ENCODE data around the gene GPRC5A.

DNA sequence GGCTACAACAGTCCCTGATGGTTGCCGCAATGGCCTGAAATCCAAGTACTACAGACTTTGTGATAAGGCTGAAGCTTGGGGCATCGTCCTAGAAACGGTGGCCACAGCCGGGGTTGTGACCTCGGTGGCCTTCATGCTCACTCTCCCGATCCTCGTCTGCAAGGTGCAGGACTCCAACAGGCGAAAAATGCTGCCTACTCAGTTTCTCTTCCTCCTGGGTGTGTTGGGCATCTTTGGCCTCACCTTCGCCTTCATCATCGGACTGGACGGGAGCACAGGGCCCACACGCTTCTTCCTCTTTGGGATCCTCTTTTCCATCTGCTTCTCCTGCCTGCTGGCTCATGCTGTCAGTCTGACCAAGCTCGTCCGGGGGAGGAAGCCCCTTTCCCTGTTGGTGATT, 16.9 kb downstream of the GPRC5A start:
- TF ChIP-seq, protein P1, sequence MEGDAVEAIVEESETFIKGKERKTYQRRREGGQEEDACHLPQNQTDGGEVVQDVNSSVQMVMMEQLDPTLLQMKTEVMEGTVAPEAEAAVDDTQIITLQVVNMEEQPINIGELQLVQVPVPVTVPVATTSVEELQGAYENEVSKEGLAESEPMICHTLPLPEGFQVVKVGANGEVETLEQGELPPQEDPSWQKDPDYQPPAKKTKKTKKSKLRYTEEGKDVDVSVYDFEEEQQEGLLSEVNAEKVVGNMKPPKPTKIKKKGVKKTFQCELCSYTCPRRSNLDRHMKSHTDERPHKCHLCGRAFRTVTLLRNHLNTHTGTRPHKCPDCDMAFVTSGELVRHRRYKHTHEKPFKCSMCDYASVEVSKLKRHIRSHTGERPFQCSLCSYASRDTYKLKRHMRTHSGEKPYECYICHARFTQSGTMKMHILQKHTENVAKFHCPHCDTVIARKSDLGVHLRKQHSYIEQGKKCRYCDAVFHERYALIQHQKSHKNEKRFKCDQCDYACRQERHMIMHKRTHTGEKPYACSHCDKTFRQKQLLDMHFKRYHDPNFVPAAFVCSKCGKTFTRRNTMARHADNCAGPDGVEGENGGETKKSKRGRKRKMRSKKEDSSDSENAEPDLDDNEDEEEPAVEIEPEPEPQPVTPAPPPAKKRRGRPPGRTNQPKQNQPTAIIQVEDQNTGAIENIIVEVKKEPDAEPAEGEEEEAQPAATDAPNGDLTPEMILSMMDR (conservative IDR thresholded peaks at IDR 0.05 in 1 of 2, IDR thresholded peaks at IDR 0.05 in 1 of 2; ENCODE audit: low read depth in 1 of 2, low read length in 2 of 2), result no peak
- no peak for TF ChIP-seq EZH2 (IDR thresholded peaks at IDR 0.05; ENCODE audit: low read length, missing control alignments)
